ENCODE measurements around the gene CFAP58.
"Not testable (repeated sequence)": the region's sequence is repeated elsewhere in the genome, so short reads cannot be mapped to it uniquely, and the experiment has no call there.

CFAP58 gene

GRCh38 chr10:104440221-104440620, 86.6 kb downstream of the CFAP58 start:
- DNase-seq, result no peak

DNA sequence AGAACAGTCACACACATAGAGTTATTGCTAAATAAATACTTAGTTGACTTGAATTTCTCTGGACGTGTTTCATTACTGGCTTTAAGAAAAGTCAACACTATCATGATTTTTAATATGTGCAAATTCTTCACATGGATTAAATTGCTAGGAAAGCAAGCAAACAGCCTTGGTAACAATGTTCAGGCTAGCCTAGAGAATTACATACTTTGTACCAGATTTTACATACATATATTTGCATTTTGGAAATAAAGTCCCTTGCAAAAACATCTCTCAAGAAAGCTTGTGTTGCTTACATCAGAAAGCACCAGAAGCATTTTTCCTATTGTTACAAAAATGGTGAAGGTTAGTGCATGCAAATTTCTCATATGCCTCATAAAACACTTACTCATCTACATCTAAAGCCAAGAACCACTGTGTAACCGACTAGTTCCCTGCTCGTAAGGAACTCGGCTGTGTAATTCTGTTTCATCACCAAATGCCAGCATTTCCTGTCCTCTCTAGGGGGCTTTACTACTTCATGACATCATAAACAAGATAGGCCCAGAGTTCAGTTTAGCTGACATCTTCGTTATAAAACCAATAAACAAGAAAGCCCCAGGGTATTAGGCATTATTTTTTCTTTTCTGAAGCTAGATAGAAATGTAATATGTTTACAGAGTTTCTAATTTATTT, 87.8 kb downstream of the CFAP58 start:
- no peak for DNase-seq

- no peak for DNase-seq
Observed at GRCh38 chr10:104445359-104445758, 91.7 kb downstream of the CFAP58 start.

DNA sequence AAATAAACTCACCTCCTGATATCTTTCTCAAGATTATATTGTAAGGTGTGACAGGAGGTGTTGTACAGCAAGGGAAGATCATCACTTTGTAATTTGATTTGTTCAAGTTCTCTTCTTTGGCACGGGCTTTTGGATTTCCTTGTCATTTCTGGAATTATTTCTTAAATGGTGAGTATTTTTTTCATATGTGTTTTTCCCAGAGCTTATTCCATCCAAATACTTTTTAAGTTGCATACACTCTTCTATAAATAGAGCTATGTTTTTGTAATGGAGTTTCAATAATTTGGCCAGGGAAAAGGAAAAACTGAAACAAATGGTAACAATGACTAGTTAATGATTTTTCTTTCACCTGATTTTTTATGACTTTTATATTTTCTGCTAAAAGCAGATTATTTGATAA, 92.5 kb downstream of the CFAP58 start:
- DNase-seq, result no peak

DNA sequence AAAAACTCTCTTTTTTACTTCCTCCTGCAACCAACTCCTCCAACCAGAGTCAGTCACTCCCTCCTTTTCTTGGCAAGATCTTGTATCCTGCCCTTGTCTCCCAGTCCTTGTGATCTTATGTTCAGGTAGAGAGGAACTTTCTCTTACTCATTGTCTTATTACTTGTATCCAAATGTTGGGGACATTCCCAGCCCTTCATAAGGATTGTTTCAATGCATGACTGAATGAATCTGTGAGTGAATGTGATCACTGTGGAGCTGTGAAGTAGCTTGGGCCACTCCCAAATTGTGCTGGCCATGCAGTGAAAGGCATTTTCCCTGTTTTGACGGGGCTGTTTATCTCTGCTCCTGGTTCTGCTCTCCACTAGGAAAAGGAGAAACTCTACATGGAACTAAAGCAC, 93.7 kb downstream of the CFAP58 start:
- no peak for DNase-seq

- DNase-seq, result no peak
Observed at GRCh38 chr10:104447906-104448305, 94.3 kb downstream of the CFAP58 start.

GRCh38 chr10:104449391-104449790, 95.8 kb downstream of the CFAP58 start:
- no peak for DNase-seq

GRCh38 chr10:104450490-104450889, 96.9 kb downstream of the CFAP58 start:
- no peak for DNase-seq

- no peak for DNase-seq
Observed at GRCh38 chr10:104450954-104451353, 97.3 kb downstream of the CFAP58 start.

GRCh38 chr10:104452977-104453376, 99.3 kb downstream of the CFAP58 start:
- no peak for DNase-seq

DNA sequence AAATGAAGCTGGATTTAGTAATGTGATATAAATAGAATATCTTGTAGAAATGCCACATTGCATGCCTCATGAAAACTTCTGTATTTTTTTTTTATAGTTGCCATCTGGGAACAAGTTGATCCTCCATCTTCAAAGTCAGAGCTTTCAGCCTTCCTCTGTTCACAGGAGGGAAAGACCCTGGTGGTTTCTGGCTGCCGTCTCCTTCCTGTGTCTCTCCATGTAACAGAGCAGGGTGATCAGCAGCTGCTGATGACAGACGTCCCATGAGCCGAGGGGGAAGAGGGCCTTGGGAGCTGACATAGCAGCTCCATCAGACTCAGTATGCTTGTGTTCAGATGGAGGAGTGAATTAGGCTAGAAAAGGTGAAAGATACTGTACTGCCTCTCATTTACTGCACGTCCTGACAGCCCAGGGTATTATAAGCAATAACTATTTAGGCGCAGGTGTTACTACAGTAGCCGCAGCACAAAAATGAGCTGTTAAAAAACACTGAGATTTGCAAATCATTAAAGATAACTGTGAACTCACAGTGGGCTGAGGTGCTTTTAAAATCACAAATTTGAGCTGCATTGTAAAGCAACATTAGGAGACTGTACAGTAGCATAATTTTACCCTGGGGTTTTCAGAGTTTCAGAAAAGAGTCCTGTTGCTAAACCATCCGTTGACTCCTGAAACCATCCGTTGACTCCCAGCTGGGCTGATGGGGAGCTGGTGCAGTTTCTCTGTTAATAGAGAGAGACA, 103.3 kb downstream of the CFAP58 start:
- no peak for DNase-seq

- DNase-seq, result no peak
Observed at GRCh38 chr10:104457543-104457828, 103.9 kb downstream of the CFAP58 start.

DNA sequence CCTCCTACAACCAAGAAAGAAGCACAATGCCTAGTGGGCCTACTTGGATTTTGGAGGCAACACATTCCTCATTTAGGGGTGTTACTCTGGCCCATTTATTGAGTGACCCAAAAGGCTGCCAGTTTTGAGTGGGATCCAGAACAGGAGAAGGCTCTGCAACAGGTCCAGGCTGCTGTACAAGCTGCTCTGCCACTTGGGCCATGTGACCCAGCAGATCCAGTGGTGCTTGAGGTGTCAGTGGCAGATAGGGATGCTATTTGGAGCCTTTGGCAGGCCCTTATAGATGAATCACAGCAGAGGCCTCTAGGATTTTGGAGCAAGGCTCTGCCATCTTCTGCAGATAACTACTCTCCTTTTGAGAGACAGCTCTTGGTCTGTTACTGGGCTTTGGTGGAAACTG, 111.9 kb downstream of the CFAP58 start:
- DNase-seq, result not testable (repeated sequence)

GRCh38 chr10:104468818-104469217, 115.2 kb downstream of the CFAP58 start:
- not testable (repeated sequence) for DNase-seq

- no peak for DNase-seq
Observed at GRCh38 chr10:104472505-104472904, 118.9 kb downstream of the CFAP58 start.

DNA sequence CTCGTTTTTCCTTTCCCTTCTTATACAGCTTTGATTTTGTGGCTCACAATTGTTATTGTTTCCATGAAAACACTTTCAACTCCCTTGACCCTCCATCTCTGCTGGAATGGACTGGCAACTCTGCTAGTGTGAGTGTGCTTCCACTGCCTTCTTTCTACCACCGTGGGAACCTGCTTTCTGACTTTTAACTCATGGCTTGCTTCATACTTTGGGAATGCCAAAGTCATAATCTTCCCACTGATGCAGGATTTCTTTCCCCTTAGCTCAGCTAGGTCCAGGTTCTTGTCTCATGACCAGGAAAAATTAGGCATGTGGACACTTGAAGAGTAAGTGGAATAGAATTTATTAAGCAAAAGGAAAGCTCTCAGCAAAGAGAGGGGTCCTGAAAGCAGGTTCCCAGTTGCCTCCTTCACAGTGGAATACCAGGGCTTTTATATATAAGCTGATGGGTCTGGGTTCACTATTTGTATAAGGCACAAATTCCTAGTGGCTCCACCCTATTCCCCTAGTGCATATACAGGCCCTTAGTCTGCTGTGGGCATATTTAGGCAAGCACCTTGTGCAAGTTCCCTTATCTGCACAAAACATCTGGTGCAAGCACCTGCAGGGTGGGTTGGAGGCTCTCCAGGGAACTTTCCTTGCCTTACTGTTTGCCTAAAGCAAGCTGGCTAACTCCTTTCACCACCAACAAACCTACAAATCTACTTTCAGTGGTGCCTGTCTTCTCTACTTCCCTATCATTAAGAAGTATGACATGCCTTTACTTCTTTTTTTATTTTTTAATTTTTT, 119.5 kb downstream of the CFAP58 start:
- DNase-seq, result no peak

DNA sequence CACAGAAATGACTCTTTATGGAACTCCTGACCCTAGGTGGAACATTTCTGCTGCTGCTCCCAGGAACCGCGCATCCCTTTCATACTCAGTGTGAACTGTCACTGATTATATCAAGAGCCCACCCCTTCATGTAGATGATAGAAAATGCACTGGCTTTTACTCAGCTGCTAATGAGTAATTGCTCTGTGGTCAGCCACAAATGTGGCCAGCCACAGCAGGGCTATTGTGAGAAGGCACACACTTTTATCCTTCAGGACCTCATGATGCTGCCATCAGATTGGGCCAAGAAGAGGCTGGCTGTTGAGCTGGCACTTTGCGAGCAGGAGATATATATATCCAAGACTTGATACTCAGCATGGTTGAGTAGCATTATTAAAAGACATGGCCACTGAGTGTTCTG, 124.7 kb downstream of the CFAP58 start:
- DNase-seq, result no peak

- no peak for DNase-seq
Observed at GRCh38 chr10:104479906-104480593, 126.4 kb downstream of the CFAP58 start.

- no peak for DNase-seq
Observed at GRCh38 chr10:104480797-104481196, 127.2 kb downstream of the CFAP58 start.

- DNase-seq, result no peak
Observed at GRCh38 chr10:104483582-104483981, 129.9 kb downstream of the CFAP58 start.

- DNase-seq, result no peak
Observed at GRCh38 chr10:104485632-104486031, 132.0 kb downstream of the CFAP58 start.

GRCh38 chr10:104486803-104487202, 133.2 kb downstream of the CFAP58 start:
- no peak for DNase-seq

DNA sequence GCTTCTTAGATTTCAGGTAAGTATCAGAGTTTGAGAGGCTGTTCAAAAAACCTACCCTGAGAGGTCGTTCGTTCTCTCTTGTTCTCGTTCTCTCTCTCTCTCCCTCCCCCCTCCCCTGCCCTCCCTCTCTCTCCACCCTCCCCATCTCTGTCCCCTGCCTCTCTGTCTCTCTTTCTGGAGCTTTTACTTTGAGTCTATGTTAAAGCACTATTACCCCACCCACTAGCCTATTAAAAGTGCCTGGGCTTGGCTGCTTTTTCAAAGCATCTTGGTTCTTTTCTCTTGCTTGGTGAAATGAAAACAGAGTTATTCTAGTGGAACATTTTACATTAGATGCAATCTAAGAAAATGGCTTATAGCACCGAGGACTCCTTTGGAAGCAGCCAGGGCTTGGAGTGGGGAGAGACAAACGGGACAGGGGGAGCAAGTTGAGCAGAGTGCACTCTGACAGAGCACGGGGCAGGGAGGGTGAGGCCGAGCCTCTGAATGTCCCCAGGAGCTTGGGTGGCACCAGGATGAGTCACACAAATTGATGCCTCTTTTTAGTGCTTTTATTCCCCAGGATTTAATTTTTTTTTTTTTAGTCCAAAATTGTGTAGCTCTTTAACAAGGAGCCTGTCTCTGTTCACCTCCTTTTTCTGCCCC, 134.3 kb downstream of the CFAP58 start:
- no peak for DNase-seq
